HEK293T (cell line): ENCODE results near the gene SYNE3.

Experiments used
- CTCF ChIA-PET: fragments of 350-600 bp; formaldehyde crosslinking; extraction: SDS; loops from one replicate; lab custom pipeline; 2021; ENCODE audit warnings: antibody characterized with exemption, inconsistent platforms; lab: Yijun Ruan, JAX
- POLR2A ChIA-PET: fragments of 350-600 bp; formaldehyde crosslinking; extraction: SDS; loops from one replicate; lab custom pipeline; 2020; ENCODE audit warnings: antibody characterized with exemption, inconsistent platforms; lab: Yijun Ruan, JAX
- DNase-seq: peaks from one replicate; pipeline ENCODE4 v3.0.0; 2012; ENCODE audit warnings: mixed read lengths; ENCODE audit errors: extremely low spot score
- ARNT ChIP-seq: fragments of 450-650 bp; IDR thresholded peaks from 2 replicates; pipeline ENCODE4 v1.6.1; 2017; ENCODE audit warnings: mild to moderate bottlenecking
- BHLHE40 ChIP-seq: fragments of 450-650 bp; IDR thresholded peaks from 2 replicates; pipeline ENCODE4 v1.6.1; 2016; ENCODE audit warnings: mild to moderate bottlenecking, moderate library complexity, borderline replicate concordance
- CTBP1 ChIP-seq: fragments of 450-650 bp; IDR thresholded peaks from 2 replicates; pipeline ENCODE4 v1.6.1; 2016; ENCODE audit warnings: borderline replicate concordance
- ELF4 ChIP-seq: fragments of 450-650 bp; IDR thresholded peaks from 2 replicates; pipeline ENCODE4 v1.6.1; 2017; ENCODE audit warnings: antibody characterized with exemption
- FOXA1 ChIP-seq: fragments of 450-650 bp; IDR thresholded peaks from 2 replicates; pipeline ENCODE4 v1.6.1; 2016; ENCODE audit warnings: mild to moderate bottlenecking
- FOXK2 ChIP-seq: fragments of 450-650 bp; IDR thresholded peaks from 2 replicates; pipeline ENCODE4 v1.6.1; 2016; ENCODE audit warnings: mild to moderate bottlenecking
- FOXM1 ChIP-seq: fragments of 450-650 bp; IDR thresholded peaks from 2 replicates; pipeline ENCODE4 v1.6.1; 2017; ENCODE audit warnings: mild to moderate bottlenecking, borderline replicate concordance
- HDGF ChIP-seq: fragments of 450-650 bp; IDR thresholded peaks from 2 replicates; pipeline ENCODE4 v1.6.1; 2017; ENCODE audit warnings: antibody characterized with exemption, borderline replicate concordance
- L3MBTL2 ChIP-seq: fragments of 450-650 bp; conservative IDR thresholded peaks from 2 replicates; pipeline ENCODE4 v1.6.1; 2016; ENCODE audit warnings: mild to moderate bottlenecking
- LEF1 ChIP-seq: fragments of 450-650 bp; IDR thresholded peaks from 2 replicates; pipeline ENCODE4 v1.6.1; 2017; ENCODE audit warnings: mild to moderate bottlenecking, borderline replicate concordance
- NFRKB ChIP-seq: fragments of 450-650 bp; IDR thresholded peaks from 2 replicates; pipeline ENCODE4 v1.6.1; 2016; ENCODE audit warnings: mild to moderate bottlenecking, moderate library complexity
- PKNOX1 ChIP-seq: fragments of 450-650 bp; IDR thresholded peaks from 2 replicates; pipeline ENCODE4 v1.6.1; 2016
- SP1 ChIP-seq: fragments of 450-650 bp; IDR thresholded peaks from 2 replicates; pipeline ENCODE4 v1.6.1; 2017
- SUZ12 ChIP-seq: fragments of 450-650 bp; IDR thresholded peaks from 2 replicates; pipeline ENCODE4 v1.6.1; 2016; ENCODE audit warnings: mild to moderate bottlenecking
- TARDBP ChIP-seq: fragments of 450-650 bp; IDR thresholded peaks from 2 replicates; pipeline ENCODE4 v1.6.1; 2016
- ZNF384 ChIP-seq: fragments of 450-650 bp; IDR thresholded peaks from 2 replicates; pipeline ENCODE4 v1.6.1; 2016

Gene SYNE3

GRCh38 chr14:95472819-95473251 is 43.6 kb downstream of the SYNE3 start:
- ChIA-PET CTCF (no interaction called here), POLR2A (no interaction called here)
- no peak for DNase-seq
- TF ChIP-seq NFRKB (no peak), HDGF (no peak), FOXK2 (no peak), ZNF384 (no peak), L3MBTL2 (no peak), FOXM1 (no peak), ELF4 (no peak), BHLHE40 (no peak), PKNOX1 (no peak), LEF1 (no peak), SP1 (no peak)

GRCh38 chr14:95471476-95471875 is 45.0 kb downstream of the SYNE3 start:
- DNase-seq: no peak
- TF ChIP-seq NFRKB (no peak), ELF4 (no peak)
- POLR2A ChIA-PET: no interaction called here
- CTCF ChIA-PET: interaction anchor here (1.0 to 1.1 kb wide), 2 partner anchors 19 to 56 kb away, joined by 3 read pairs; no protein-coding TSS in a partner anchor

GRCh38 chr14:95471016-95471415 is 45.4 kb downstream of the SYNE3 start:
- ChIA-PET POLR2A (no interaction called here), CTCF (interaction anchor here (1.1 kb wide), 1 partner anchor 56 kb away, joined by 3 read pairs; no protein-coding TSS in a partner anchor)
- TF ChIP-seq BHLHE40 (no peak), ARNT (no peak), ELF4 (no peak), FOXA1 (no peak), HDGF (no peak), SUZ12 (no peak), TARDBP (no peak), CTBP1 (no peak), PKNOX1 (no peak), SP1 (no peak), L3MBTL2 (no peak), FOXM1 (no peak)
- DNase-seq: no peak

- TF ChIP-seq FOXM1 (no peak), FOXA1 (no peak), ZNF384 (no peak), TARDBP (no peak), LEF1 (no peak)
- ChIA-PET POLR2A (no interaction called here), CTCF (interaction anchor here (0.8 to 1.2 kb wide), 2 partner anchors 21 to 26 kb away, joined by 3 to 5 read pairs; no protein-coding TSS in a partner anchor)
- no peak for DNase-seq
Observed at GRCh38 chr14:95469134-95469481, 47.3 kb downstream of the SYNE3 start.

GRCh38 chr14:95468448-95469133 is 47.9 kb downstream of the SYNE3 start:
- no peak for TF ChIP-seq FOXK2
- TF ChIP-seq HDGF: no peak
- no peak for TF ChIP-seq ARNT
- TF ChIP-seq ELF4: no peak
- no peak for TF ChIP-seq FOXM1
- TF ChIP-seq LEF1: no peak
- TF ChIP-seq SP1: no peak
- TF ChIP-seq L3MBTL2: no peak
- TF ChIP-seq NFRKB: no peak
- no peak for TF ChIP-seq CTBP1
- no peak for TF ChIP-seq TARDBP
- no peak for TF ChIP-seq SUZ12
- TF ChIP-seq PKNOX1: no peak
- TF ChIP-seq ZNF384: no peak
- TF ChIP-seq FOXA1: no peak
- no peak for TF ChIP-seq BHLHE40
- DNase-seq: no peak
- ChIA-PET CTCF (interaction anchor here (0.5 to 1.2 kb wide), 3 partner anchors 21 to 140 kb away, joined by 3 to 5 read pairs (median 3); no protein-coding TSS in a partner anchor), POLR2A (interaction anchor here (0.6 kb wide), 1 partner anchor 504 kb away, joined by 4 read pairs; no protein-coding TSS in a partner anchor)

GRCh38 chr14:95467657-95468056 is 48.8 kb downstream of the SYNE3 start:
- DNase-seq: no peak
- CTCF ChIA-PET: interaction anchor here (1.2 kb wide), 1 partner anchor 25 kb away, joined by 5 read pairs; no protein-coding TSS in a partner anchor
- POLR2A ChIA-PET: no interaction called here
- TF ChIP-seq ARNT (no peak), TARDBP (no peak), L3MBTL2 (no peak), PKNOX1 (no peak), SP1 (no peak), SUZ12 (no peak), NFRKB (no peak), ZNF384 (no peak), FOXM1 (no peak), FOXK2 (no peak), FOXA1 (no peak), HDGF (no peak), LEF1 (no peak), CTBP1 (no peak)
